PC-3 (cell line): ENCODE data around the gene PRKCE.

ENCODE experiments used
- EZH2 ChIP-seq: fragments of 300-600 bp; sonication (generic); IDR thresholded peaks from one replicate; pipeline ENCODE4 v1.6.1; 2017; ENCODE audit warnings: antibody characterized with exemption, mild to moderate bottlenecking, low read length; ENCODE audit not compliant: unreplicated experiment
- EZH2phosphoT487 ChIP-seq: fragments of 300-600 bp; sonication (generic); IDR thresholded peaks from 2 replicates; pipeline ENCODE4 v1.6.1; 2018; ENCODE audit warnings: mild to moderate bottlenecking, antibody characterized with exemption, low read length, borderline replicate concordance
- TF ChIP-seq, protein P1 (sequence below): fragments of 300-600 bp; sonication (generic); conservative IDR thresholded peaks from 2 replicates; pipeline ENCODE4 v1.5.1; 2017; ENCODE audit warnings: antibody characterized with exemption, low read depth, mild to moderate bottlenecking, low read length

DNA sequence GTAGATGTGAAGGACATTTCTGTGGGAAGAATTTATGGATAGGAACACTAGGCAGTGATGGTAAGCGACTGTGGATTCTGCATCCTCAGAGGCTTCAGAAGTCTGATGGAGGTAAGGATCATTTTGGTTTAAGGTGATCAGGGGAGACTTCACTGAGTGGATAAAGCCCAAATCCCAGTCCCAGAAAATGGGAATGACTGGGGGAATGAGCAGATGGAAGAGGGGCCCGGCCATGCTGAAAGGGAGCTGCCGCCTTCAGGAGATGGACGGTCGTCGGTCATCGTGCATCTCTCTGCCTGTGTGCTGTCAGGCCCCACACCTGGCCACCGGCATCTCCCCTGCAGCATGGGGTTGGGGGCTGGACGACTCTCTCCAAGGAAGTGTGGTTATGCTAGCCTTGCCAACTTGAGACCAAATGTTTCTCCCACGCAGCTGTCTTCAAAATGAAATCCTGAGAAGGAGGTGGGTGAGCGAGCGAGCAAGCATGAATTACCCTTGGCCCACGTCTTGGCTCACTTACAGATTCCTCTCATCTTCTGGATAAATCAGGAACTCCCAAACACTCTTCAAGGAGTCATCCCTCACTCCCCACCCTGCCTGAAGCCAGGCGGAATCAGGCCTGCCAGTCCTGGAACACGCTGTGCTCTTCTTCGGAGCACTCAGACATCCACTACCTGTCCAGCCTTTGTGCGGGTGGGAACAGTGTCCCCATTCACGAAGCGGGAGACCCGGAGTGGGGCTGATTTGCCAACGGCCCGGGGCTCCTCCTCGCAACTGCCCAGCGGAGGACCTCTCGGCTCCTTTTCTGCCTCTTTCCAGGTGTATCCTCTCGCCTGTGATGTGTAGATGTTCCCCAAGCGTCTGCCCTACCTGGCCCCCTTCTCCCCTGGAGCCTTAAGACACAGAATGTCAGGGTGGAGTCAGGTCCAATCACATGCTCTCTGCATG is 85.6 kb downstream of the PRKCE start:
- TF ChIP-seq, protein P1, sequence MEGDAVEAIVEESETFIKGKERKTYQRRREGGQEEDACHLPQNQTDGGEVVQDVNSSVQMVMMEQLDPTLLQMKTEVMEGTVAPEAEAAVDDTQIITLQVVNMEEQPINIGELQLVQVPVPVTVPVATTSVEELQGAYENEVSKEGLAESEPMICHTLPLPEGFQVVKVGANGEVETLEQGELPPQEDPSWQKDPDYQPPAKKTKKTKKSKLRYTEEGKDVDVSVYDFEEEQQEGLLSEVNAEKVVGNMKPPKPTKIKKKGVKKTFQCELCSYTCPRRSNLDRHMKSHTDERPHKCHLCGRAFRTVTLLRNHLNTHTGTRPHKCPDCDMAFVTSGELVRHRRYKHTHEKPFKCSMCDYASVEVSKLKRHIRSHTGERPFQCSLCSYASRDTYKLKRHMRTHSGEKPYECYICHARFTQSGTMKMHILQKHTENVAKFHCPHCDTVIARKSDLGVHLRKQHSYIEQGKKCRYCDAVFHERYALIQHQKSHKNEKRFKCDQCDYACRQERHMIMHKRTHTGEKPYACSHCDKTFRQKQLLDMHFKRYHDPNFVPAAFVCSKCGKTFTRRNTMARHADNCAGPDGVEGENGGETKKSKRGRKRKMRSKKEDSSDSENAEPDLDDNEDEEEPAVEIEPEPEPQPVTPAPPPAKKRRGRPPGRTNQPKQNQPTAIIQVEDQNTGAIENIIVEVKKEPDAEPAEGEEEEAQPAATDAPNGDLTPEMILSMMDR: no peak
- TF ChIP-seq EZH2phosphoT487 (no peak), EZH2 (no peak)
